Neuronal stem cell (in vitro differentiated cells): ENCODE results near the gene NUDT8.
A peak's percentile ranks its signal among the peaks of the same experiment; 100 is the strongest.

Source experiments
- DNase-seq: peaks from one replicate; pipeline ENCODE4 v3.0.0-alpha.2; 2013; ENCODE audit warnings: low spot score
- H2AFZ ChIP-seq: one replicate; pipeline ENCODE4 v1.6.1; 2013; ENCODE audit warnings: mild to moderate bottlenecking, low read length, inconsistent platforms
- H2AK5ac ChIP-seq: 2 replicates; pipeline ENCODE4 v1.6.1; 2013; ENCODE audit warnings: low read depth, mild to moderate bottlenecking, inconsistent platforms, low read length, moderate library complexity, mixed read lengths
- H2BK120ac ChIP-seq: 2 replicates; pipeline ENCODE4 v1.6.1; 2013; ENCODE audit warnings: low read depth, mild to moderate bottlenecking, inconsistent platforms, low read length, moderate library complexity, mixed read lengths
- H2BK12ac ChIP-seq: one replicate; pipeline ENCODE4 v1.6.1; 2013; ENCODE audit warnings: low read length, inconsistent platforms
- H2BK15ac ChIP-seq: 2 replicates; pipeline ENCODE4 v1.6.1; 2013; ENCODE audit warnings: mild to moderate bottlenecking, low read length, inconsistent platforms, mixed read lengths
- H2BK5ac ChIP-seq: one replicate; pipeline ENCODE4 v1.6.1; 2013; ENCODE audit warnings: inconsistent platforms, mild to moderate bottlenecking, low read length, moderate library complexity
- H3K14ac ChIP-seq: one replicate; pipeline ENCODE4 v1.6.1; 2013; ENCODE audit warnings: low read length, inconsistent platforms
- H3K18ac ChIP-seq: 2 replicates; pipeline ENCODE4 v1.6.1; 2013; ENCODE audit warnings: low read length, inconsistent platforms
- H3K23ac ChIP-seq: 2 replicates; pipeline ENCODE4 v1.6.1; 2013; ENCODE audit warnings: low read depth, mild to moderate bottlenecking, mixed read lengths, low read length, inconsistent platforms; ENCODE audit not compliant: poor library complexity
- H3K27ac ChIP-seq: replicated peaks from 3 replicates; pipeline ENCODE4 v1.5.1; 2013; ENCODE audit warnings: low read length, inconsistent platforms
- H3K27me3 ChIP-seq, 3 experiments: 2 replicates each; pipeline ENCODE4 v1.6.1; 2013; ENCODE audit warnings: low read length in 3 of 3, mild to moderate bottlenecking in 2 of 3, inconsistent platforms in 1 of 3, low read depth in 1 of 3, mixed read lengths in 1 of 3, moderate library complexity in 1 of 3; ENCODE audit not compliant: control insufficient read depth in 3 of 3, insufficient read depth in 3 of 3
- H3K36me3 ChIP-seq, 2 donors: replicated peaks in 1 of 2; 2 replicates each; pipeline ENCODE4 v1.6.1; 2013; ENCODE audit warnings: low read length in 2 of 2; ENCODE audit not compliant: control insufficient read depth in 2 of 2, insufficient read depth in 2 of 2
- H3K4ac ChIP-seq: 2 replicates; pipeline ENCODE4 v1.6.1; 2013; ENCODE audit warnings: inconsistent platforms, mild to moderate bottlenecking, low read length, moderate library complexity
- H3K4me1 ChIP-seq, 2 donors: 1 replicate in 1 of 2; 2 replicates in 1 of 2; pipeline ENCODE4 v1.6.1; 2013; ENCODE audit warnings: low read length in 2 of 2, low read depth in 1 of 2; ENCODE audit not compliant: control insufficient read depth in 2 of 2, insufficient read depth in 1 of 2
- H3K4me2 ChIP-seq: one replicate; pipeline ENCODE4 v1.6.1; 2013; ENCODE audit warnings: mild to moderate bottlenecking, low read length, inconsistent platforms; ENCODE audit not compliant: insufficient read depth, poor library complexity, severe bottlenecking
- H3K4me3 ChIP-seq, 2 donors: 2 replicates each; pipeline ENCODE4 v1.5.1; 2013; ENCODE audit warnings: low read length in 2 of 2, mild to moderate bottlenecking in 2 of 2, inconsistent platforms in 1 of 2, moderate library complexity in 1 of 2
- H3K79me1 ChIP-seq: one replicate; pipeline ENCODE4 v1.6.1; 2013; ENCODE audit warnings: low read depth, mild to moderate bottlenecking, inconsistent platforms, low read length, moderate library complexity
- H3K9ac ChIP-seq: one replicate; pipeline ENCODE4 v1.6.1; 2013; ENCODE audit warnings: mild to moderate bottlenecking, low read depth, low read length, inconsistent platforms; ENCODE audit not compliant: poor library complexity
- H3K9me3 ChIP-seq, 2 donors: replicated peaks in 1 of 2; 2 replicates each; pipeline versions ENCODE3 to v1.6.1; 2013; ENCODE audit warnings: low read length in 2 of 2, mild to moderate bottlenecking in 2 of 2, inconsistent platforms in 1 of 2, low read depth in 1 of 2, mixed read lengths in 1 of 2, moderate library complexity in 1 of 2; ENCODE audit not compliant: control insufficient read depth in 2 of 2, insufficient read depth in 1 of 2
- H4K8ac ChIP-seq: one replicate; pipeline ENCODE4 v1.6.1; 2013; ENCODE audit warnings: low read depth, mild to moderate bottlenecking, inconsistent platforms, low read length, moderate library complexity
- H4K91ac ChIP-seq: one replicate; pipeline ENCODE4 v1.6.1; 2013; ENCODE audit warnings: low read length, low read depth, mild to moderate bottlenecking, inconsistent platforms; ENCODE audit not compliant: poor library complexity
- WGBS, 2 donors: extraction: QIAGEN DNeasy Blood & Tissue Kit; methylation state at CpG; one replicate each; pipeline ENCODE4 v1.1.7; 2013; ENCODE audit warnings: missing lambda C conversion rate in 2 of 2, mixed read lengths in 1 of 2; ENCODE audit not compliant: insufficient read length in 2 of 2, insufficient replicate concordance in 1 of 2; ENCODE audit errors: extremely low coverage in 2 of 2; 5-methylcytosine and 5-hydroxymethylcytosine counted together

NUDT8 gene

GRCh38 chr11:67644042-67644441 lies 14.3 kb upstream of the NUDT8 start:
- no peak overlapping the region for H4K8ac ChIP-seq

GRCh38 chr11:67642173-67643120 lies 12.7 kb upstream of the NUDT8 start:
- Histone ChIP-seq H2BK5ac (no peak overlapping the region), H4K8ac (no peak overlapping the region), H3K18ac (peak overlapping the region; percentile 50), H3K14ac (no peak overlapping the region), H4K91ac (no peak overlapping the region), H3K4me1 (peaks cover 2 to 12% of the 10 kb centered on the region in 2 donors), H3K9me3 (peaks cover 0 to 2% of the 10 kb centered on the region in 2 donors), H3K27ac (no peak overlapping the region), H3K23ac (peak overlapping the region; percentile 73), H3K4ac (no peak overlapping the region), H3K4me2 (no peak overlapping the region), H3K4me3 (no peak overlapping the region), H3K9ac (no peak overlapping the region), H2BK12ac (peak overlapping the region; percentile 69), H2BK120ac (no peak overlapping the region), H3K36me3 (no peaks in the 10 kb centered on the region), H2AK5ac (peak overlapping the region; percentile 83), H3K27me3 (peaks cover 0 to 5% (median 2%) of the 10 kb centered on the region in 3 experiments), H3K79me1 (peaks cover 2% of the 10 kb centered on the region), H2AFZ (no peak overlapping the region), H2BK15ac (peak overlapping the region; percentile 73)
- WGBS, 2 donors = no CpG with 5 or more reads among the region's 15 CpGs
- DNase-seq = no peak

More at GRCh38 chr11:67644042-67644441, 14.3 kb upstream of the NUDT8 start:
- Histone ChIP-seq H2BK120ac (peak overlapping the region; percentile 61), H2AFZ (no peak overlapping the region), H2BK5ac (no peak overlapping the region), H3K4ac (no peak overlapping the region), H4K91ac (no peak overlapping the region), H3K18ac (no peak overlapping the region), H3K4me2 (no peak overlapping the region), H3K79me1 (peaks cover 2% of the 10 kb centered on the region), H3K9ac (no peak overlapping the region), H3K4me1 (peaks cover 2 to 12% of the 10 kb centered on the region in 2 donors), H3K27me3 (peaks cover 0 to 10% (median 0%) of the 10 kb centered on the region in 3 experiments), H3K9me3 (peaks cover 0 to 2% of the 10 kb centered on the region in 2 donors), H2BK15ac (no peak overlapping the region), H3K36me3 (no peaks in the 10 kb centered on the region), H3K4me3 (no peak overlapping the region), H3K23ac (peak overlapping the region; percentile 22), H2AK5ac (peak overlapping the region; percentile 60), H2BK12ac (no peak overlapping the region), H3K27ac (no peak overlapping the region), H3K14ac (no peak overlapping the region)
- WGBS, 2 donors = no CpG with 5 or more reads among the region's 5 CpGs
- no peak for DNase-seq

GRCh38 chr11:67641338-67642172 lies 11.8 kb upstream of the NUDT8 start:
- no peak for DNase-seq
- peak overlapping the region; percentile 67 for H3K9ac ChIP-seq
- H3K14ac ChIP-seq = peak overlapping the region; percentile 71

More at GRCh38 chr11:67641338-67642172, 11.8 kb upstream of the NUDT8 start:
- H2BK15ac ChIP-seq = peak overlapping the region; percentile 97
- H3K79me1 ChIP-seq = peaks cover 2% of the 10 kb centered on the region
- no peak overlapping the region for H3K4me2 ChIP-seq
- H2AFZ ChIP-seq = no peak overlapping the region
- H2BK12ac ChIP-seq = peak overlapping the region; percentile 90
- H3K4me3 ChIP-seq = peak overlapping the region in 1 of 2 donors; percentile 16
- peaks cover 0 to 2% of the 10 kb centered on the region in 2 donors for H3K9me3 ChIP-seq
- peak overlapping the region; percentile 50 for H3K18ac ChIP-seq
- H4K91ac ChIP-seq = no peak overlapping the region
- H2BK120ac ChIP-seq = peak overlapping the region; percentile 61
- no peaks in the 10 kb centered on the region for H3K36me3 ChIP-seq
- H3K4me1 ChIP-seq = peaks cover 2 to 12% of the 10 kb centered on the region in 2 donors
- no peak overlapping the region for H4K8ac ChIP-seq
- H3K27ac ChIP-seq = no peak overlapping the region
- peaks cover 0 to 5% (median 2%) of the 10 kb centered on the region in 3 experiments for H3K27me3 ChIP-seq
- H3K23ac ChIP-seq = peak overlapping the region; percentile 89
- peak overlapping the region; percentile 76 for H3K4ac ChIP-seq
- no CpG with 5 or more reads among the region's 28 CpGs for WGBS, 2 donors
- H2BK5ac ChIP-seq = peak overlapping the region; percentile 24
- H2AK5ac ChIP-seq = peak overlapping the region; percentile 92
